NCI-H524 treated with DMSO at 0.1 percent for 48 hours (cell line): ENCODE measurements around the gene CHRD.

ENCODE experiments used
- DNase-seq: peaks from one replicate; lab custom pipeline; 2025; lab: John Stamatoyannopoulos, UW

CHRD gene

GRCh38 chr3:184360929-184361531 lies 18.8 kb upstream of the CHRD start:
- DNase-seq, result no peak

- DNase-seq, result no peak
Measured at GRCh38 chr3:184361532-184361931, 18.3 kb upstream of the CHRD start, which contains the start of the genes CLCN2 and POLR2H. CLCN2 (minus strand) TSS chr3:184361605; CDS start chr3:184361479, 126 bp downstream. POLR2H (plus strand) TSS chr3:184361710; CDS start chr3:184363493, 1,783 bp downstream.

GRCh38 chr3:184361932-184362667 lies 17.8 kb upstream of the CHRD start:
- DNase-seq, result no peak

GRCh38 chr3:184362668-184363546 lies 16.9 kb upstream of the CHRD start:
- DNase-seq, result peak; percentile 90

- DNase-seq, result no peak
Measured at GRCh38 chr3:184366619-184367289, 13.1 kb upstream of the CHRD start.

- DNase-seq, result no peak
Measured at GRCh38 chr3:184368116-184368515, 11.7 kb upstream of the CHRD start.

- no peak for DNase-seq
Measured at GRCh38 chr3:184368586-184369183, 11.2 kb upstream of the CHRD start.

- peak; percentile 41 for DNase-seq
Measured at GRCh38 chr3:184371570-184372018, 8.3 kb upstream of the CHRD start.

GRCh38 chr3:184372296-184372821 lies 7.5 kb upstream of the CHRD start:
- no peak for DNase-seq

GRCh38 chr3:184372911-184373310 lies 6.9 kb upstream of the CHRD start:
- DNase-seq, result no peak

GRCh38 chr3:184373422-184373821 lies 6.4 kb upstream of the CHRD start:
- no peak for DNase-seq

- no peak for DNase-seq
Measured at GRCh38 chr3:184375747-184376461, 4.0 kb upstream of the CHRD start.

- DNase-seq, result no peak
Measured at GRCh38 chr3:184377374-184377773, 2.5 kb upstream of the CHRD start.

GRCh38 chr3:184377882-184378445 lies 1.9 kb upstream of the CHRD start, which contains the start of gene THPO:
THPO (minus strand) TSS chr3:184378207; CDS start chr3:184376259, 1,948 bp downstream.
- peak; percentile 40 for DNase-seq

GRCh38 chr3:184378651-184379357 lies 1.1 kb upstream of the CHRD start:
- DNase-seq, result no peak

GRCh38 chr3:184380185-184380626 lies 352 bp downstream of the CHRD start:
- no peak for DNase-seq

GRCh38 chr3:184380627-184381260 lies 890 bp downstream of the CHRD start:
- no peak for DNase-seq

- no peak for DNase-seq
Measured at GRCh38 chr3:184381261-184382224, 1.7 kb downstream of the CHRD start.
